ENCODE results near the gene SIN3A. TPM values are rescaled to one million over a fixed set of nuclear protein-coding genes. Genes with fewer than 3 reads are reported as not detected.
"Not testable (repeated sequence)": the region's sequence is repeated elsewhere in the genome, so short reads cannot be mapped to it uniquely, and the experiment has no call there.

Gene SIN3A
- total RNA-seq, 1 donor from 2014 or later = 56.0 TPM

DNA sequence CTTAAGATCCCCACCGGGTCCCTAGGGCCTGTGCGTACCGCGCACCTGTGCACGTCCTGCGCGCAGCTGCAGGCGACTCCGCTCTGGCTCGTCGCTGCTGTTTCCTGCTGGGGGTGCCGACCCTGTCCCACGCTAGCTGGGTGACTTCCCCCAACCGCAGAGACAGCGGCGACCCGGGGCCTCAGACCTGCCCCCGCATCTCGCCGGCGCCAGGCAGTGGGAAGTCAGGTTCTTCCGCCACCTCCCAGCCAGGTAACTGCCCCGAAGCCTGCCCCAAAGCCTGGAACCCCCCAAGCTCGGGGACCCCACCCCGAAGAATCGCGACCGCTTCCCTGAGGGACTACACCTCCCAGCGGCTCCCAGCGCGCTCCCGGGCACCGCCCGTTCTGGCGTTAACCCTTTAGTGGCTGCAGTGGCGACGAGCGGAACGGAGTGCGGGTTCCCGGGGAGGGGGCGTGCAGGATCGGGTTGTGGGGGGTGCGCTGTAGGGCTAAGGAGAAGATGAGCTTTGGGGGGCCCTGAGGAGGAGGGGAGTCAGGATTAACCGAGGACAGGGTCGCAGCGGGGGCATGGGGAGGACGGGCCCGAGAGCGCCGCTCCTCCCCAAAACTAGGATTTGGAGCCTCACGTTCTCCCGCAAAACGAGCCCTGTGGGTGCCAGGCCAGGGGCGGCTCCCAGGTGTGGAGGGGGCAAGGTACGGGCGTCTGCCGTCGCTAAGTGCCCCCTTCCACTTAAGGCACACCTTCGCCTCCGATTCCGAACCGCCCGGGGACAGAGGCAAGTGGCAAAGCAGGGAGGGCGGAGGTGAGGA, 104.1 kb downstream of the SIN3A start:
- Histone ChIP-seq H3K4me3 (peak overlapping the region; percentile 97), H3K27me3 (no peaks in the 10 kb centered on the region), H3K36me3 (no peaks in the 10 kb centered on the region), H3K9me3 (no peaks in the 10 kb centered on the region), H3K27ac (peak overlapping the region; percentile 84), H3K4me1 (peaks cover 20% of the 10 kb centered on the region)
- TF ChIP-seq, protein P1, sequence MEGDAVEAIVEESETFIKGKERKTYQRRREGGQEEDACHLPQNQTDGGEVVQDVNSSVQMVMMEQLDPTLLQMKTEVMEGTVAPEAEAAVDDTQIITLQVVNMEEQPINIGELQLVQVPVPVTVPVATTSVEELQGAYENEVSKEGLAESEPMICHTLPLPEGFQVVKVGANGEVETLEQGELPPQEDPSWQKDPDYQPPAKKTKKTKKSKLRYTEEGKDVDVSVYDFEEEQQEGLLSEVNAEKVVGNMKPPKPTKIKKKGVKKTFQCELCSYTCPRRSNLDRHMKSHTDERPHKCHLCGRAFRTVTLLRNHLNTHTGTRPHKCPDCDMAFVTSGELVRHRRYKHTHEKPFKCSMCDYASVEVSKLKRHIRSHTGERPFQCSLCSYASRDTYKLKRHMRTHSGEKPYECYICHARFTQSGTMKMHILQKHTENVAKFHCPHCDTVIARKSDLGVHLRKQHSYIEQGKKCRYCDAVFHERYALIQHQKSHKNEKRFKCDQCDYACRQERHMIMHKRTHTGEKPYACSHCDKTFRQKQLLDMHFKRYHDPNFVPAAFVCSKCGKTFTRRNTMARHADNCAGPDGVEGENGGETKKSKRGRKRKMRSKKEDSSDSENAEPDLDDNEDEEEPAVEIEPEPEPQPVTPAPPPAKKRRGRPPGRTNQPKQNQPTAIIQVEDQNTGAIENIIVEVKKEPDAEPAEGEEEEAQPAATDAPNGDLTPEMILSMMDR (IDR thresholded peaks at IDR 0.05) = no peak
- intact Hi-C loops (cut with DNase I) = no loop called here
- peak; percentile 82 for ATAC-seq
- peak; percentile 87 for DNase-seq

GRCh38 chr15:75346796-75347221, 104.7 kb downstream of the SIN3A start, which contains the start of gene NEIL1:
Gene NEIL1 (plus strand): TSS chr15:75347039. CDS start chr15:75348906, 1,867 bp downstream.
- H3K27me3 ChIP-seq = no peaks in the 10 kb centered on the region
- TF ChIP-seq, protein P1 (IDR thresholded peaks at IDR 0.05) = no peak
- peak within 1 kb of the TSS; percentile 84 for H3K27ac ChIP-seq
- no peaks in the 10 kb centered on the region for H3K36me3 ChIP-seq
- no peaks in the 10 kb centered on the region for H3K9me3 ChIP-seq
- peaks cover 20% of the 10 kb centered on the region for H3K4me1 ChIP-seq
- DNase-seq = peak; percentile 74
- ATAC-seq = peak; percentile 30
- intact Hi-C loops (cut with DNase I) = no loop called here
- H3K4me3 ChIP-seq = peak within 1 kb of the TSS; percentile 97

- H3K9me3 ChIP-seq; H3K4me3 ChIP-seq; H3K27ac ChIP-seq; ATAC-seq; intact Hi-C loops (cut with DNase I); H3K27me3 ChIP-seq; DNase-seq: not testable (repeated sequence)
- H3K36me3 ChIP-seq = peaks cover 11% of the 10 kb centered on the region
- H3K4me1 ChIP-seq = peaks cover 13% of the 10 kb centered on the region
Measured at GRCh38 chr15:75343953-75344352, 107.5 kb downstream of the SIN3A start.

- TF ChIP-seq, protein P1 (IDR thresholded peaks at IDR 0.05) = no peak
- H3K36me3 ChIP-seq = peaks cover 11% of the 10 kb centered on the region
- no peaks in the 10 kb centered on the region for H3K9me3 ChIP-seq
- peaks cover 6% of the 10 kb centered on the region for H3K4me1 ChIP-seq
- H3K27me3 ChIP-seq = no peaks in the 10 kb centered on the region
- intact Hi-C loops (cut with DNase I) = no loop called here
- DNase-seq = no peak
- H3K4me3 ChIP-seq = no peak overlapping the region
- no peak for ATAC-seq
- no peak overlapping the region for H3K27ac ChIP-seq
Measured at GRCh38 chr15:75342221-75342620, 109.3 kb downstream of the SIN3A start.

GRCh38 chr15:75339531-75340240, 111.8 kb downstream of the SIN3A start:
- no peak overlapping the region for H3K27ac ChIP-seq
- no peaks in the 10 kb centered on the region for H3K27me3 ChIP-seq
- H3K4me1 ChIP-seq = peaks cover 8% of the 10 kb centered on the region
- TF ChIP-seq, protein P1 (IDR thresholded peaks at IDR 0.05) = no peak
- intact Hi-C loops (cut with DNase I) = no loop called here
- DNase-seq (no peak), ATAC-seq (no peak)
- H3K4me3 ChIP-seq = no peak overlapping the region
- H3K36me3 ChIP-seq = peaks cover 11% of the 10 kb centered on the region
- H3K9me3 ChIP-seq = no peaks in the 10 kb centered on the region
